HepG2 (cell line): ENCODE measurements around the gene ENG.

Experiments used
- DNMT3B ChIP-seq: conservative IDR thresholded peaks from 2 replicates; pipeline ENCODE4 v1.6.1; 2016; ENCODE audit warnings: missing biosample characterization, control low read depth
- ETV5 ChIP-seq: IDR thresholded peaks from 2 replicates; pipeline ENCODE4 v1.6.1; 2018; ENCODE audit warnings: missing biosample characterization, missing genetic modification reagents, inconsistent platforms, borderline replicate concordance
- GTF3A ChIP-seq: sonication (generic); formaldehyde crosslinking; conservative IDR thresholded peaks from 2 replicates; pipeline ENCODE4 v1.4.0; 2020; ENCODE audit warnings: mild to moderate bottlenecking, missing genetic modification reagents
- PHF8 ChIP-seq: sonication (generic); formaldehyde crosslinking; IDR thresholded peaks from 2 replicates; pipeline ENCODE4 v1.5.0; 2020; ENCODE audit warnings: missing genetic modification reagents
- POLR2G ChIP-seq: fragments of 200-400 bp; formaldehyde crosslinking; IDR thresholded peaks from 2 replicates; pipeline ENCODE4 v1.6.1; 2018; ENCODE audit warnings: mild to moderate bottlenecking, low read depth, low read length, moderate library complexity
- PRPF4 ChIP-seq: fragments of 200-400 bp; formaldehyde crosslinking; IDR thresholded peaks from 2 replicates; pipeline ENCODE4 v1.6.1; 2016; ENCODE audit warnings: low read length, low read depth; ENCODE audit not compliant: poor library complexity, severe bottlenecking
- SIN3A ChIP-seq: IDR thresholded peaks from 2 replicates; pipeline ENCODE4 v1.6.1; 2011; ENCODE audit warnings: low read depth, mild to moderate bottlenecking, control low read depth, low read length, borderline replicate concordance
- TCF7L2 ChIP-seq: IDR thresholded peaks from 2 replicates; pipeline ENCODE4 v1.6.1; 2011; ENCODE audit warnings: mild to moderate bottlenecking, low read depth, low read length, moderate library complexity
- ZFX ChIP-seq: sonication (generic); formaldehyde crosslinking; IDR thresholded peaks from 2 replicates; pipeline ENCODE4 v1.4.0; 2020; ENCODE audit warnings: mild to moderate bottlenecking, low read depth, missing genetic modification reagents, moderate library complexity
- TF ChIP-seq, protein P1 (sequence below): sonication (generic); formaldehyde crosslinking; conservative IDR thresholded peaks from 2 replicates; pipeline ENCODE4 v1.4.0; 2020; ENCODE audit warnings: missing genetic modification reagents
- TF ChIP-seq, protein P2 (sequence below): sonication (generic); formaldehyde crosslinking; IDR thresholded peaks from 2 replicates; pipeline ENCODE4 v1.5.0; 2020; ENCODE audit warnings: mild to moderate bottlenecking, missing genetic modification reagents, moderate library complexity
- TF ChIP-seq, protein P3 (sequence below): sonication (generic); formaldehyde crosslinking; IDR thresholded peaks from 2 replicates; pipeline ENCODE4 v1.4.0; 2020; ENCODE audit warnings: missing genetic modification reagents

DNA sequence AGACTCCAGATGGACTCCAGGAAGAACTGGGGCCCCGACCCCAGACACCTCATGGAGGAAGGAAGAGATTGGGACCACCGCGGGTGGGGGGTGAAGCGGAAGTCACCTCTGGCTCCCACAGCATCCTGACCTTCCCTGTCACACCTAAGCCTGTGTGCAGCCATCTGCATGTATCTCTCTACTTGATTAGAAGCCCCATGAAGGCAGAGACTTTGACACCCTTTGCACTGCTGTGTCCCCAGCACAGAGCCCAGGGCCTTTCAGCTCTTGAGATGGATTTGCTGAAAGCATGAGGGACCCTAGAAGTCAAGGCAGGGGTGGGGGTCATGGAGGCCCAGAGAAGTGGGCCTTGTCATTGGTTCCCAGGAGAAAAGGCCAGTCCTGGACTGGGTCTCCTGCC lies 2.8 kb upstream of the ENG start:
- TF ChIP-seq GTF3A (CRISPR knock-in tag) (no peak), DNMT3B (CRISPR knock-in tag) (no peak), POLR2G (no peak), PRPF4 (no peak), TCF7L2 (no peak), SIN3A (no peak), PHF8 (CRISPR knock-in tag) (no peak), ZFX (CRISPR knock-in tag) (no peak), ETV5 (no peak)
- TF ChIP-seq, protein P1, sequence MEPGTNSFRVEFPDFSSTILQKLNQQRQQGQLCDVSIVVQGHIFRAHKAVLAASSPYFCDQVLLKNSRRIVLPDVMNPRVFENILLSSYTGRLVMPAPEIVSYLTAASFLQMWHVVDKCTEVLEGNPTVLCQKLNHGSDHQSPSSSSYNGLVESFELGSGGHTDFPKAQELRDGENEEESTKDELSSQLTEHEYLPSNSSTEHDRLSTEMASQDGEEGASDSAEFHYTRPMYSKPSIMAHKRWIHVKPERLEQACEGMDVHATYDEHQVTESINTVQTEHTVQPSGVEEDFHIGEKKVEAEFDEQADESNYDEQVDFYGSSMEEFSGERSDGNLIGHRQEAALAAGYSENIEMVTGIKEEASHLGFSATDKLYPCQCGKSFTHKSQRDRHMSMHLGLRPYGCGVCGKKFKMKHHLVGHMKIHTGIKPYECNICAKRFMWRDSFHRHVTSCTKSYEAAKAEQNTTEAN = no peak
- TF ChIP-seq, protein P2, sequence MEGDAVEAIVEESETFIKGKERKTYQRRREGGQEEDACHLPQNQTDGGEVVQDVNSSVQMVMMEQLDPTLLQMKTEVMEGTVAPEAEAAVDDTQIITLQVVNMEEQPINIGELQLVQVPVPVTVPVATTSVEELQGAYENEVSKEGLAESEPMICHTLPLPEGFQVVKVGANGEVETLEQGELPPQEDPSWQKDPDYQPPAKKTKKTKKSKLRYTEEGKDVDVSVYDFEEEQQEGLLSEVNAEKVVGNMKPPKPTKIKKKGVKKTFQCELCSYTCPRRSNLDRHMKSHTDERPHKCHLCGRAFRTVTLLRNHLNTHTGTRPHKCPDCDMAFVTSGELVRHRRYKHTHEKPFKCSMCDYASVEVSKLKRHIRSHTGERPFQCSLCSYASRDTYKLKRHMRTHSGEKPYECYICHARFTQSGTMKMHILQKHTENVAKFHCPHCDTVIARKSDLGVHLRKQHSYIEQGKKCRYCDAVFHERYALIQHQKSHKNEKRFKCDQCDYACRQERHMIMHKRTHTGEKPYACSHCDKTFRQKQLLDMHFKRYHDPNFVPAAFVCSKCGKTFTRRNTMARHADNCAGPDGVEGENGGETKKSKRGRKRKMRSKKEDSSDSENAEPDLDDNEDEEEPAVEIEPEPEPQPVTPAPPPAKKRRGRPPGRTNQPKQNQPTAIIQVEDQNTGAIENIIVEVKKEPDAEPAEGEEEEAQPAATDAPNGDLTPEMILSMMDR (CRISPR knock-in tag) = no peak
- TF ChIP-seq, protein P3, sequence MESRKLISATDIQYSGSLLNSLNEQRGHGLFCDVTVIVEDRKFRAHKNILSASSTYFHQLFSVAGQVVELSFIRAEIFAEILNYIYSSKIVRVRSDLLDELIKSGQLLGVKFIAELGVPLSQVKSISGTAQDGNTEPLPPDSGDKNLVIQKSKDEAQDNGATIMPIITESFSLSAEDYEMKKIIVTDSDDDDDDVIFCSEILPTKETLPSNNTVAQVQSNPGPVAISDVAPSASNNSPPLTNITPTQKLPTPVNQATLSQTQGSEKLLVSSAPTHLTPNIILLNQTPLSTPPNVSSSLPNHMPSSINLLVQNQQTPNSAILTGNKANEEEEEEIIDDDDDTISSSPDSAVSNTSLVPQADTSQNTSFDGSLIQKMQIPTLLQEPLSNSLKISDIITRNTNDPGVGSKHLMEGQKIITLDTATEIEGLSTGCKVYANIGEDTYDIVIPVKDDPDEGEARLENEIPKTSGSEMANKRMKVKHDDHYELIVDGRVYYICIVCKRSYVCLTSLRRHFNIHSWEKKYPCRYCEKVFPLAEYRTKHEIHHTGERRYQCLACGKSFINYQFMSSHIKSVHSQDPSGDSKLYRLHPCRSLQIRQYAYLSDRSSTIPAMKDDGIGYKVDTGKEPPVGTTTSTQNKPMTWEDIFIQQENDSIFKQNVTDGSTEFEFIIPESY = no peak
